ENCODE measurements around the gene FAM107A.
A peak's percentile ranks its signal among the peaks of the same experiment; 100 is the strongest.
"Not testable (repeated sequence)": the region's sequence is repeated elsewhere in the genome, so short reads cannot be mapped to it uniquely, and the experiment has no call there.

Gene FAM107A

DNA sequence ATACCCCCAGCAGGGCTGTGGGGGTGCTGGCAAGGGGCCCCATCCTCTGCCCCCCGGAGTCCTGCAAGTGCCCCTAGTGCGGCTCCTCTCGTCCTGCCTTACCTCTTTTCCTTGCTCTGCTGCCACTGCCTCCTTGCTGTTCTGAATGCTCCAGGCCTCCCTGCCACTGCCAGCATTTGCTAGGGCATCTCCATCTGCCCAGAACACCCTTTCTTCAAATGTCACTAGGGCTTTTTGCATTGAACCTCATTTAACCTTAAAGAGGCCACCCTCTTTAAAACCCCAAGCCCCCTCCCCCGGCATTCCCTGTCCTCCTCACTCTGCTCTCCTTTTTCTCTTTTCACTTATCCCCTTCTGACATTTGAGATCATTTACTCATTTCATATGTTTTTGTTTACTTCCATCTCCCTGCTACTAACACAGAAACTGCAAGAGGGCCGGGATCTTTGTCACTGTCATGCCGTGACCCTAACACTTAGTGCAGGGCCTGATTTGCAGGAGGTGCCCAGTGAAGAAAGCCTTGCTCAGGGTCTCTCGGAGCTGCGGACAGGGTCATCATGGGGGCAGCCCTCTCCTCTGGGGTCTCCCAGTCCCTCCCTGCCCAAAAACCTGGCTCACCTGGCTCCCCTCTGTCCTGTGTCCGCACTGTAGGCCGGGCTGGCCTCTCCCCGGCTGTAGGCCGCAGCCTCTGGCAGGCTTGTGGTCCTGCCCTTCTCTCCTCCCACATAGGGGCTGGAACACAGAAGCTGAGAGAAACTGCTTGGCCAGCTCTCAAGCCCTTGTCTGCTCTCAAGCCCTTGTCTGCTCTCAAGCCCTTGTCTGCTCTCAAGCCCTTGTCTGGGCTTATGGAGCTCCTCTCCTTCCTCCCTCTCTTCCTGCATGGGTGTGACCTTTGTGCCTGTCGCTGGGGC, 40.4 kb downstream of the FAM107A start, which contains the start of gene ACOX2:
Gene ACOX2 (minus strand): TSS at position 690 of the 911 bp plus-strand sequence. CDS start 2,084 bp downstream, outside the sequence.
- DNase-seq (ENCODE audit: low read depth), result no peak

GRCh38 chr3:58535531-58536500, 41.4 kb downstream of the FAM107A start:
- peak; percentile 23 for DNase-seq (ENCODE audit: low read depth)

DNA sequence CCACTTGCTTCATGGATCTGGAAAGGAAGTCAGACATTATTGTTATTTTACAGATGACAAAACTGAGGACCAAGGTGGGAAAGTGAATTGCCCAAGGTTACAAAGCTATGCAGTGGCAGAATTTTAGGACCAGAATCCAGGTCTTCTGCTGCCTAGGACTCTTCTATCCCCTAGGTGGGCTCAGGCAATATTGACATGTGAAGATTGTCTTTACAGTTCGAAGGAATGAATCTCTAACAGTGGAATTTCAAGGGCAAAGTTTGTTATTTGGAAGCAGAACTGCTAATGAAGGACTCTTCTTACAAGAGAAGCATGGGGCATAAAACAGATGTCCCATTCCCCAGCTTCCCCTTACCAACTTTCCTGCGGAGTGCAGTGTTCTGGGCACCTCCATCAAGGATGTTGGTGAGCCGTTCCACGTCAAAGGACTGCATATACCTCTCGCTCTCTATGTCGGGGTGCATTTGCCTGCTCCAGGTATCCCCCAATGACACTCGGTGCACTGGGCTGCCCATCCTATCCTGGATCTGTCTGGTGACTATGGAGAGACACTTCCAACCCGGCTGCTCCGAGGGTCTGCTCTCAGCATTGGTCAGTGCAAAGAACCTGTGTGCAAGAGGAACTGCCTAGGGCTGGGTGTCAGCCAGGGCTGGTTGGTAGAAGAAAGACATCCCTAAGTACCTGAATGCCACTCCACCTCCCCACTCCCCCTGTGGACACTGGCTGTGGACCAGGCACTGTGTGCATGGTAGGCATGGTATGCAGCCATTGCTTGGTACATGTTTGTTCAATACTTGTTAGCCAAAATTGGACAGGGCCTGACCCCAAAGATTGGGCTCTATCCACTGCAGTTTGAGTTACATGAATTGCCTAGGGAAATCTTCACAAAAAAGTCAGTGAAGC, 42.3 kb downstream of the FAM107A start:
- DNase-seq (ENCODE audit: low read depth), result no peak

DNA sequence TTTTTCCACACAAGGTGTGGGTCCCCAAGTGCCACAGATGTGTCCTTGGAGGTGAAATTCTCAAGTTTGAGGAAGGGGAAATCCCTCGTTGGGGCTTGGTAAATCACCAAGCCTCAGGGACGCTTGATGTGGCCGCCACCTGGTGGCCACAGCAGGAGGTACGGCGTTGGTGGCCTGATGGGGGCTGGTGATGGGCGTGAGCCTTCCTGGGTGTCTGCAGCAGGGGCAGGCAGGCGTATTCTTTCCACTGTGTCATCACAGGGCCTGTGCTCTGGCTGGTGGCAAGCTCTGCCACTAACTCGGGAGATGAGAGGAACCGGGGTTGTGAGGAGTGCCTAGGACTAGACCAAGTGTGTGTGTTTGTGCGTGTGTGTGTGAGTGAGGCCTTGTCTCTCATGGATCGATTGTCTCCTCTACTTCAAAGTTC, 44.4 kb downstream of the FAM107A start:
- DNase-seq (ENCODE audit: low read depth), result peak; percentile 77

DNA sequence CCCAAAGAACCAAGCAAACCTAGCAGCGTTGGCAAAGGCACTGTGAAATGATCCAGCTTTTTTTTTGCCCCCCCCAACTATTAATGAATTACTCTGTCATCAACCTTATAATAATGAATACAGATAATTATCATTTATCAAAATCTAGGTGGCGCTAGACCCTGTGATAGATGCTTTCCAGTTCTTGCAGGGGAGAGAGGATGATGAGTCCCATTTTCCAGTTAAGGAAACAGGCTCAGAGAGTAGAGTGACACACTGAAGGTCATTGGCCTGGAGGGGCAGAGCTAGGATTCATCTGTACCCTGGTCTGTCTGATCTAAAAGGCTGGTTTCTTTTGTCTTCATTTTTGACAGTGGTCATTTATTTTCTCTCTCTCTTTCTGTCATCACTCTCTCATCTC, 45.2 kb downstream of the FAM107A start:
- peak; percentile 68 for DNase-seq (ENCODE audit: low read depth)

DNA sequence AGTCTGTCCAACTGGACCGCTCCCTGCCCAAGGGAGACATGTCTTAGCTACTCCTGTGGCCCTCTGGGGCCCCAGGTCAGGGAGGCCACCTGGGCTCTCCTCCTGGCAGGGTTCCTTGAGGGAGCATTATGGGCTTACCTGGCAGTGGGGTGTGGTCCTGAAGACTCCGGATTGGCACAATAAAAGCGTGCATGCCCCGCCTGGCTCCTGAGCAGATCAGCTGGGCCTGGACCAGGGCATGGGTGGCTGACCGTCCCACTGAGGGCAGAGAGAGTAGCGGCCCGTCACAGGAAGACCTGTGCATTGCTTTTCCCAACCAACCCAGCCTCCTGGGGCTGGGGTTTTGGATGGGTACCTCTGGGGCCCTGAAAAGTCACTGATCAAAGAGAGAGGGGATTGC, 45.6 kb downstream of the FAM107A start:
- no peak for DNase-seq (ENCODE audit: low read depth)

DNA sequence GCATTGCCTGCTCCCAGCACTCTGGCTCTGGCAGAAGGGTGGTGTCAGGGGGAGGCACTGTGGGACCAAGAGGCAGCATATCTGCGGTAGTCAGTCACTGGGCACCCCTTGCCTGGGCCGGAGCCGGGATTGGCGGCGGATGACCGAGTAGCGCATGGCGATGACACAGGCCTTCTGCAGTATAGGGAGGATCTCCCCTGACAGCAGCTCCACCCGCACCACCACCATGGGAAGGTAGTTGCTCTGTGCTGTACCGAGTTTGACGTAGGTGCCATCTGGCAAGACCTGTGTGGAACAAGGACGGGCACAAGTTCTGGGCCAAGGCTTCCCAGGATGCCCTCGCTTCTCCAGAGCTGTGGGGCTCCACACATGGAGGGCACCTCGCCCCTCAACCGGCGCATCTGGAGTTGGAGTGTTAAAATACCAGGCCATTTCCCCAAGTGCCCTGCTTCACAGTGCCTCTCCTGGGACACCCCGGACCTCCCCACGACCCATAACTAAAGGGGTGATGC, 46.8 kb downstream of the FAM107A start:
- DNase-seq (ENCODE audit: low read depth), result no peak

DNA sequence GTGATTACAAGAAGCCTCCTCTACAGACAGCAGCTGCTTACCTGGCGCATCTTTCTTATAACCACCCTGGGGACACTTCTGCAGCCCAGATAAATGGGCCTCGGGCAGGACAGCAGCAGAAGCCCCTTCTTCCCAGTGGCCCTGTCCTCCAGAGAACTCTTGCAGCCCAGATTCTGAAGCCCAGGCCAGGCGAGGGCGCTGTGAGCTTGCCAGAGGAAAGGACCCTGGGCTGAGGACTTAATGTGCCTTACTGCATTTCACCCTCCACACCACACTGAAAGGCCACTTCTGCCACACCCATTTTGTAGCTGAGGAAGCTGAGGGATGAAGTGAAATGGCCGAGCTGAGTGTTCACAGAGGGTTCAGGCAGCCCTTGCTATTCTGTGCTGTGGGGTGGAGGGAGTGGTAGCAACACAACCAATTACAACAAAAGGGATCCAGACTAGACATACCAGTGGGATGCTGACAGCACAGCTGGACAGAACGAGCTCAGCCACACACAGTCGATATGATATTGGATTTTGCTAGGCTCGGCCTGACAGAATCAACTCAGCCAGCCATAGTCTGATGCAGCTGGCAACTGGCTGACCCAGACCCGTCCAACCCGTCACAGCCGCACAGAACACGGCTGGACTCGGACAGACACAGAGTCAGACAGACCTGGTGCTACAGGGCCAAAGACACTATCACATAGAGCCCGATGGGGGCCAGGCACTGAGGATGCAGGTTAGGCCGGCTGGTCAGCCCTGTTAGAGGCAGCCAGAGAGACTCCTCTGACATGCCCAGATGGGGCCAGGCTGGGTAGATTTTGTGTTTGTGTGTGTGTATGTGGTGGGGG, 47.5 kb downstream of the FAM107A start:
- peak; percentile 29 for DNase-seq (ENCODE audit: low read depth)

DNA sequence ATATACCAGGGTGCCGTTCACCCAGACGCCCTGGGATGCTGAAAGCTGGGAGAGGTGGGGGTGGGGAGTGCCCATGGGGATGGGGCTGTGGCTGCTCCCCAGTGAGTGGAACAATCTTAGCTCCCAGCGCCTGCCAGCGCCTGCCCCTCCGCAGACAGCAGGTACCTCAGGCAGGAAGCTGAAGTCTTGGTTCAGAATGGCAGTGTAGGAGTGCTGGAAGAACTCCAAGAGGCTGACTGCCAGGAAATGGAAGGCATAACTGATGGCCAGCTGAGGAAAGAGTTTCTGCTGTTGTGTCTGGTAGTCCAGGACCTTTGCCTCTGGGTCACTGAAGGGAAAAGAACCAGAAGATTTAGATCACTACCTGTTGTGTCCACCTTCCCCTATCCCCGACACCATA, 48.6 kb downstream of the FAM107A start:
- peak; percentile 49 for DNase-seq (ENCODE audit: low read depth)

DNA sequence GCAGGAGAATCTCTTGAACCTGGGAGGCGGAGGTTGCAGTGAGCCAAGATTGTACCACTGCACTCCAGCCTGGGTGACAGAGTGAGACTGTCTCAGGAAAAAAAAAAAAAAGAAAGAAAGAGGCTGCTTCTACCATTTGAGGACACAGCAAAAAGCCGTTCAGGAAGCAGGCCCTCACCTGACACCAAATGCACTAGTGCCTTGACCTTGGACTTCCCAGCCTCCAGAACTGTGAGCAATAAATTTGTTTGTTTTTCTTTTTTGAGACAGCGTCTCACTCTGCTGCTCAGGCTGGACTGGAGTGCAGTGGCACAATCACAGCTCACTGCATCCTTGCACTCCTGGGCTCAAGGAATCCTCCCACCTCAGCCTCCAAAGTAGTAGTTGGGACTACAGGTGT, 49.8 kb downstream of the FAM107A start:
- DNase-seq (ENCODE audit: low read depth), result not testable (repeated sequence)

GRCh38 chr3:58526515-58526957, 50.7 kb downstream of the FAM107A start:
- DNase-seq (ENCODE audit: low read depth), result peak; percentile 96

- no peak for DNase-seq (ENCODE audit: low read depth)
These were observed 52.8 kb downstream of the FAM107A start for GRCh38 chr3:58524326-58524888.

- DNase-seq (ENCODE audit: low read depth), result no peak
These were observed 54.3 kb downstream of the FAM107A start for GRCh38 chr3:58522759-58523425.

DNA sequence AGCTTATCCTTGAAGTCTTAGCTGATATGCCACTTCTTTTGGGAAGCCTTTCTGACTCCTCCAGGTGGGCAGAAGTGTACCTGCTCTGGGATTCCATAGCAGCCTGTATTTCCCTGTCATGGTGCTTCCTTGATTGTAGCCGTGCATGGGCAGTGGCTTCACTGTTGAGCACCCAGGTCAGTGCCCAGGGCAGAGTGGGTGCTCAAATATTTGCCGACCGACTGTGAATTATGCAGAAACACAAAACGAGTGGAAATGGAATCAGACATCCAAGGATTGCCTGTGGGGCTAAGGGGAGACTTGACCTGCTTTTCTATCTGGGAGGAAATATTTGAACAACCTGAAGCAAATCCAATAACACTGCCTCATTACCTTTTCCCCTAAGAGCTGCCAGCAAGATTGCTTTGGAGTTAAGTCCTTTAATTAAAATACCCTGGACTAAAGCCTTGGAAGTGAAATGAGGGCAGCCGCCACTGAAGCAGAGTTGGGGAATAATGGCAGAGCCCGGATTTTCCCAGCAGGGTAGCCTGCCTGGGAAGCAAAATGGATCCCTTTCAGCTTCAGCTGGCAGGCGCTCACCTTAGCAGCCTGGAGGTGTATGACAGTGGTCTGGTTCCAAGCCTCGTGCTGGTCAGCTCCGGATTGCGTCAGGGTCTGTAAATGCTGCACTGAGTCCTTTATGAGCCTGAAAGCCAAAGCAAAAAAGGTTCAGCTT, 55.1 kb downstream of the FAM107A start:
- DNase-seq (ENCODE audit: low read depth), result no peak

DNA sequence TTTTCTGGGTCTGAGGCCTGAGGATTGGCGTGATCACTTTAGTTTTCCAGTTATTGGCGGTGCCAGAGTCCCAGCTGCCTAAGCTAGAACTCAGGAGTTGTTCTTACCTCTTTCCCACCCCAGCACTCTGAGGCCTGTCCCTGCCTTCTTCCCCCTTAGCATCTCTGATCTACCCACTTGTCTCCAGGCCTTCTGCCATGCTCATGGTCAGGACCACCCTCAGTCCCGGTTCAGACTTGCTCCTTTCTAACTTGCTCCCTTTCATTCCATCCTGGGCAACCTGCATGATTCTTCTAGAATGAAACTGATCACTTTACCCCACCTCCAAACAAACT, 55.9 kb downstream of the FAM107A start:
- no peak for DNase-seq (ENCODE audit: low read depth)

DNA sequence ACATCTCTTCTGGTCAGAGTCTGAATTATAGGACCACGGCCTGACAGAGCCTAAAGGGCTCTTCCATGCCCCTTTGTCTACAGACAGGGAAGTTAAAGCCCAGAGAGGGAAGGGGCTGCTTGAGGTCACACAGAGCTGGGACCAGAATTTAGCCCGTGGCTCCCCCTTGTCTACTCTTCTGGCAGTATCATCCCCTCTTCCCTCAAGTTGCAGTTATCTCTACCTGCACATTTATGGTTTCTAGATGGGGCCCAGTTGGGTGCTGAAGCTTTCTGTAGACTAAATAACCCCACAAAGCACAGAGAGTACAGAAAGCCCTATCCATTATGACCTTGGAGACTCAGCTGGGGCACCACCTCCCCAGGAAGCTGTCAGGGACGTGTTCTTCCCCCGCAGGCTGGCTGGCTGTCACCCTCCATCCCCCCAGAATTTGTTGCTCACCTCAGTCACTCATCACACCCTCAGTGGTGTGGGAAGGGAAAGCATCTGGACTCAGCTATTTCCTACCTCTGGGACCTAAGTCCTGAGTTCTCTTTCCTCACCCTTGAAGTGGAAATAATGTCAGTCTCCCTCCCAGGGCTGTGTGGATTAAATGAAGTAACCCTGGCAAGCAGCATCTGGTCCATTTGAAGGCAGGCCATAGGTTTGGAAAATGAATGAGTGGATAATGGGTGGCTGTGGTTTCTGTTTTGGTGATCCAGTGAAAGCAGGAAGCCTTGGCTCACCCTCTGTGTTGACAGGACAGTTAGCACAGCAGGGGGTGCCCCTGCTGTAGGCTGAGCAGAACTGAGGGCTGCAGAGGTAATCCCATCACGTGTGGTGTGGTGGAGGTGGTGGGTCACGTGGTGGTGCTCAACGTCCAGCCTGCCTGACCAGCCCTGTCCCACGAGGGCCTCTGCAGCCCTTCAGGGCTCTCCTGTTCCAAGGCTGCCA, 56.5 kb downstream of the FAM107A start:
- no peak for DNase-seq (ENCODE audit: low read depth)

GRCh38 chr3:58519668-58520402, 57.4 kb downstream of the FAM107A start:
- DNase-seq (ENCODE audit: low read depth), result no peak

Measured in ELR (cell line).